NCI-H128 (cell line): ENCODE measurements around the gene MATN3.

ENCODE experiments used
- DNase-seq: peaks from one replicate; lab custom pipeline; 2025; ENCODE audit not compliant: unreplicated experiment; lab: John Stamatoyannopoulos, UW

The MATN3 gene

DNA sequence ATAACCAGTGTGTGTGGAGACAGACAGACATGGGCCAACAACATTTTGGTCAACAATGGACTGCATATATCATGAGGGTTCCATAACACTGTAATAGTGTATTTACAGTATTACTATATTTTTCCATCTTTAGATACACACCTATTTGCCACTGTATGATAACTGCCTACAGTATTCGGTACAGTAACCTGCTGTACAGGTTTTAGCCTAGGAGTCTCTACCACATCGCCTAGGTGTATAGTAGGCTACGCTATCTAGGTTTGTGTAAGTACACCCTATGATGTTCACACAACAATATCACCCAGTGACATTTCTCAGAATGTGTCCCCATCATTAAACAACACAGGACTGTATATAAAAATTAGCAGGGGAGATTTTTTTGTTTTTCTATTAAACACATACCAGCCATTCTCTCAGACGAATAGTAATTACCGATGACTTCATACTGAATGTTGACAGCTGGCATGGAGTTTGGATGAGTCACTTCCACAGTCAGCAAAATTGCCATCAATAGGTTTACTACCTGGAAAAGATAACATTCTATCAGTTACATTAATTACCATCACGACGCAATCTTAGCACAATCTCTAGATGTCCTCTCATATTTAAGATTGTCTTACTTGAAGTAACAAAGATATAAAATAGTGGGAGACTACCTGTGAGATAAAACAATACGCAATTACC, 28.2 kb upstream of the MATN3 start:
- DNase-seq, result no peak

DNA sequence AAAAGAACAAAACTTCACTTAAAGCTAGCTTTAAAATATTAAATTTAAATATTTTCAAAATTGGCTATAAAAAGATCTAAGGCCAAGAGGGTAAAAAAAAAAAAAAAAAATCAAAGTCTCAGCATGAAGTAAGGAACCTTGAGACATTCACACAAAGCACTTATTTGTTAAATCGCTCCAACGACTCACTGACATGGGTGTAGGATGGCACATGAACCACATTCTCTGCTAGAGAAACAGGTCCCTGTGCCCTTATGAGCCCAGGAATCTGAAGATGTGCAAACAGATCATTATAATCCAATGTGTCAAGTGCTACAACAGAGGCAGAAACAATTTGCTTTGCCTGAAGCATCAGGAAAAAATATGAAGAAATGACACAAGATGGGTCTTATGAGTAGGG, 25.2 kb upstream of the MATN3 start:
- DNase-seq, result no peak

DNA sequence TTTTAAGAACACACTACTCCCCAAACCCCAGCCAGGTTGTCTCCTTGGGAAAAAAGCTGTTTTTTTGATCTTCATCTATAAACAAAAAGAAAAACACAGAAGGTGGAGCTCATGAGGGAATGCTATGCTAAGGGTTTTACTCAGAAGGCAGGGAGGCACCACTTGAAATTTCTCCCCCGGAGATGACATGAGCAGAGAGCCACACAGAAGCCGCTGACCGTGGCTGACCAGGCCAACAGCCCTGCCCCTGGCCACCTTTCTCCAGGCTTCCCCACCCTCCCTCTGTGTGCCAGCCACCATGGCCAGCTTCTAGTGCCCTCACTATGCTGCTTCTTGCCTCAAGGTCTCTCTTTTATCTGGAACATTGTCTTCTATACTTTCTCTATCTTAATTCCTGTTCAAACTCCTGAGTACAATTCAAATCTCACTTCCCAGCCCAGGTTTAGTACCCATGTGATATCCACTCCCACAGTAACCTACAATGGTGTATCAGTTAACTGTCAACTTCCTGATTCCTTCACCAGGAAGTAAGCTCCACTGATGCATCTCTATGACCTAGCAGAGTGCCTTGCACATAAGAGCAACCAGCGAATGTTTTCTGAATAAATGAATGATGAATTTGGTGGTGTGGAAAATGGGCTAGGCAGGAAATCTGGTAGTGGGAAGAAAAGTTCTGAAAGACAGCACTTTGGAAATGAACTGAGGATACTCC, 23.6 kb upstream of the MATN3 start:
- no peak for DNase-seq

DNA sequence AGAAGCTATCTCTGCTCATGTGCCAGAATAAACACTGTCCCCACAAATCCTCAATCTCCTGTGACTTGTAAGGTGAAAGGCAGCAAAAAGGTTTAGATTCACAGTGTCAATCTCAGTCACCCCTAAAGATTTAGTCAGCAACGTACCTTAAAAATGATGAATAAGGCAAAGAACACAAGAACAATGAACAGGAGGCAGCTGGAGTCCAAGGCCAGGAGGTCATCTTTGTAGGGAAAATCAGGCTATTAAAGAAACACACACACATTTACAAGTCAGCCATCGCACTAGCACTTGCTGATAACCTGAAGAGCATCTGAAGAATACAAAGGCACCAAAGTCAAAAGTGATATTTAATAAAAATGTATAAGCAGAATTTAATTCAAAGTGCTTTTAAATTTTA, 22.4 kb upstream of the MATN3 start:
- DNase-seq, result no peak

DNA sequence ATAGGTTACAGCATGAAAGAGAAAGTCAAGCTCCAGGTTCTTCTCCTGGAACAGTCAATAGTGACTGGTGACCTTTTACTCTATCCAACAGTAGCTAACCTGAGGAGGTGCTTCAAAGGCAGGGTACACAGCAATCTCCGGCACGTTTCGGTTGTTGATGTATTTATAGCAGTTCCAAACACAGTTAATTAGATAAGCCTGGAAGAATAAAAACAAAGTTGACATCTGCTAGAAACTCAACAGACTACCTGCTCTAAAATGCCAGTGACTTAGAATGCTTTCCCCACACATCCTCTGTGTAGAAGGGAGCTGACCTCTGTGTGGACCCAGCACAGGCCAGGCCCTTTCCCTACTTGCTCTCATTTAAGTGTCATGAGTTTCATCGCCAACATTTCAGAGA, 21.8 kb upstream of the MATN3 start:
- DNase-seq, result no peak

DNA sequence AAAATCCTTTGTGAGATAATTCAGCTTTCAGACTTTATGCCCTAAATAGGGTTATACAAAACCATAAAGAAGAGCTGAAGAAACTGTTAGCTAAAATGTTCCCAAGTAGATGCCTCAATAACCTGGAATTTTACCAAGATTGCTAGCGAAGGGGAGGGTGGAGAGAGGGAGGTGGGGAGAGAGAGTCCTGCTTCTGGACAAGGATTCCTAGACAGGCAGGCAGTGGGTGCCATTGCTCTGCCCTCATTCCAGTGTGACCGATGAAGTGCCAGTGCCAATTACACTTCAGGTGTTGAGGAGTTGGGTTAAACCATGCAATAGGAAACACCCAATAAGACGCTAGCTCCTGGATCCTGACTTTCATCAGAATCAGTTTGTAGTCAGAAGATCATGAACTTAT, 20.9 kb upstream of the MATN3 start:
- DNase-seq, result no peak

DNA sequence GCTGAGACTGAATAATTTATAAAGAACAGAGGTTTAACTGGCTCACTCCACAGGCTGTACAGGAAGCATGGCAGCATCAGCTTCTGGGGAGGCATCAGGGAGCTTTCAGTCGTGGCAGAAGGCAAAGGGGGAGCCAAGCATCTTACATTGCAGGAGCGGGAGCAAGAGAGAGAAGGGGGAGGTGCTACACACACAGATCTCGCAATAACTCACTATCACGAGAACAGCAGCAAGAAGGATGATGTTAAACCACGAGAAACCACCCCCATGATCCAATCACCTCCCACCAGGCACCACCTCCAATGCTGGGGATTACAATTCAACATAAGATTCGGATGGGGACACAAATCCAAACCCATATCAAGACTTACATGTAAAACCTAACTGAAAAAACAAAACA, 17.8 kb upstream of the MATN3 start:
- DNase-seq, result no peak

DNA sequence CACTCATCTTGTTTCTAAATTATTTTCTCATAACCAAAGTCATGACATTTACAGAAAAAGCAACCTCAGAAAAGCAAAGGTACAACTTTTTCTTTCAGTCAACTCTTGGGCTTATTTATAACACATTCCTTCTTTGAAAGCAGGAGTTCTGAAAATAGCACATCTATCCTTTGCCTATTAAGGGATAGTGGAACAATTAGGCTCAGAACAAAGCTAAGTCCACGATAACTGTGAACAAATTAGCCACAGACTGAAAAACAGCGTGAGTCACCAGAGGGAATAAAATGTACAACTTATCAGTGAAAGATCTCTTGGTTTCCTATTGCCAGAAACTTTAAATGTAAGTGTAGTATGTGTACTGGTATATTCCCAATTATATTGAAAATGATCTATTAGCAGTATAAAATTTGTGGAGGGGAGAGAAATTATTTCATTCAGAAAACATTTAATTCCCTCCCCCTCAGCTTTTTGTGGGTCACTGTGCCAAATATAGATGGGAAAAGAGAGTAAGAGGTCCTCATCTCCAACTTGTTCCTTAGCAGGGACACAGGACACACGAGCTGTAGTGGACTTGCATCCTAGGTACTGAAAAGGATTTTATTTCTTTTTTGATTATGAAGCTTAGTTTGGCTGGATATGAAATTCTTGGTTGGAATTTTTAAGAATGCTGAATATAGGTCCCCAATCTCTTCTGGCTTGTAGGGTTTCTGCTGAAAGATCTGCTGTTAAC, 15.4 kb upstream of the MATN3 start:
- no peak for DNase-seq

DNA sequence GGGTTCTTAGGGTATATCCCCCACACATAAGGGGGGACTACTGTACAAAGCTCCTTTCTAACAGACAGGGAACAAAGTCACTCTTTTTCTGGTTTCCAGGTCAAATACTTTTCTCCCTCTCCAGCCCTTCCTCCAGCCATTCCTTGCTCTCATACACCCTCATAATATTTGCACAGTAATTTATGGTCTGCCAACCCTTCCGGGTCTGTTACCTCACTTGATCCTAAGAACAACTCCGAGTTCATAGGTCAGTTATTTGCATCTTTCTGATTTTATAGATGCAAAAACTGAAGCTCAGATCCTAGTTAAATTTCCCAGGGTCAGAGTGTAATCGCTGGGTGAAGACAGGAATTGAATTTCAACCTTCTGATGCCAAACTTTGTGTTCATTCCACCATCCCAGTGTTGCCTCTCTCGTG, 14.8 kb upstream of the MATN3 start:
- DNase-seq, result no peak

DNA sequence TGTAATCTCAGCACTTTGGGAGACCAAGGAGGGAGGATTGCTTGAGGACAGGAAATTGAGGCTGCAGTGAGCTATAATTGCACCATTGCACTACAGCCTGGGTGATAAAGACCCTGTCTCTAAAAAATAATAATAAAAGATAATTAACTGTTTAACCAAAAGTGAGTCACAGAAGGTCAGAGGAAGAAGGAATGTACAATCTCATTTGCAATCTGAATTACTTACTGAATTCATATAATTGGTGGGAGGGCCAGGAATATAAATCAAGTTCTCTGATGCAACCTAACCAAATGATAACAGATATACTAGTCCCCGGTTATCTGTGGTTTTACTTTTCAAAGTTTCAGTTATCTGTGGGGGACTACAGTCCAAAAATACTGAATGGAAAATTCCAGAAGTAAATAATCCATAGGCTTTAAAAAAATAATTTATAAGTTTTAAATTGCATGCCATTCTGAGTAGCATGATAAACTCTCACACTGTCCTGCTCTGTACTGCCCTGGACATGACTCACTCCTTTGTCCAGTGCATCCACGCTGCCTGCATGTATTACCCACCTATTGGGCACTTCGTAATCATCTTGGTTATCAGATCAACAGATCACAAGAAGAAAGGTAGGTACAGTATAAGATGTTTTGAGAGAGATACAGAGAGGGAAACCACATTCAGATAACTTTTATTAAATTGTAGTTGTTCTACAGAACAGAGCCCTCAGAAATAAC, 12.8 kb upstream of the MATN3 start:
- no peak for DNase-seq

DNA sequence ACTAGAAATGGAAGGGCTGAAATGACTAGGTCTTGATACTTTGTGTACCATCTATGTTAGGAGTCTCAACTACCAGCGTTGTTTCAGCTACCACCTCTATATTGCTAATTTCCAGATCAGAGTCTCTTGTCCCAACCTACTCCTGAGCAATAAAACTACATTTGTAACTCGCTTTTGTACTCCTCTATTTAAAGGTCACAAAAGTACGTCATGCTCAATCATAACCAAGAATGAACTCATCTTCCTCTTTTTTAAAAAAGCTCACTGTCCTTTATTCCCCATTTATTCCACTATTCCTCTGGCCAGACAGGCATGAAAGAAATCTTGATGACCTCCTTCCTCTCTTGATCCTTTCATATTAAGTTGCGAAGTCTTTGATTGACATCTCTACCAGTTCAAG, 11.2 kb upstream of the MATN3 start:
- no peak for DNase-seq

DNA sequence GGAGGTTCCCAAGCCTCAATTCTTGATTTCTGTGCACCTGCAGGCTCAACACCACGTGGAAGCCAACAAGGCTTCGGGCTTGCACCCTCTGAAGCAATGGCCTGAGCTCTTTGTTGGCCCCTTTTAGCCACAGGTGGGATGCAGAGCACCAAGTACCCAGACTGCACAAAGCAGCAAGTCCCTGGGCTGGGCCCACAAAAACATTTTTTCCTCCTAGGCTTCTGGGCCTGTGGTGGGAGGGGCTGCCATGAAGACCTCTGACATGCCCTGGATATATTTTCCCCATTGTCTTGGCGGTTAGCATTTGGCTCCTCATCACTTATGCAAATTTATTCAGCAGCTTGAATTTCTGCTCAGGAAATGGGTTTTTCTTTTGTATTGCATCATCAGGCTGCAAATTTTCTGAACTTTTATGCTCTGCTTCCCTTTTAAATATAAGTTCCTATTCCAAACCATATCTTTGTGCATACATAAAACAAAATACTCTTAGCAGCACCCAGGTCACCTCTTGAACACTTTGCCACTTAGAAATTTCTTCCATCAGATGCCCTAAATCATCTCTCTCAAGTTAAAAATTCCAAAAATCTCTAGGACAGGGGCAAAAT, 9.0 kb upstream of the MATN3 start:
- no peak for DNase-seq

DNA sequence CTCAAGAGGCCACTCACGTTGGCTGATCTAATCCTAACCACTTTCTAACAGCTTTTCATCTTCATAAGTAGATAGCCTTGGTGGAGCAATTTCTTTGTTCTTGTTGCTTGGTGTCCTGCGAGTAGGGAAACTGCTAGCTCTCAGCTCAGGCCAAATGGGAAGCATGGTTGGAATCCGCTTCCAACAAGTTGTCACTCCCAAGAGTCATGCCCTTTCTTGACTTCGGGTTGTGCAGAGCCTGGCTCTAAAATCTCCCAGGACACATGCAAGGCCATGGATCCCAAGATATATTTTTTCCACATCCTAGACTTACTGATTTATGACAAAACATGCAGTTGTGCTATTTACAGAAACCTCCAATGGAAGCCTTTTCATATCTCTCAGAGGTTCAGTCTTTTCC, 7.3 kb upstream of the MATN3 start:
- no peak for DNase-seq

DNA sequence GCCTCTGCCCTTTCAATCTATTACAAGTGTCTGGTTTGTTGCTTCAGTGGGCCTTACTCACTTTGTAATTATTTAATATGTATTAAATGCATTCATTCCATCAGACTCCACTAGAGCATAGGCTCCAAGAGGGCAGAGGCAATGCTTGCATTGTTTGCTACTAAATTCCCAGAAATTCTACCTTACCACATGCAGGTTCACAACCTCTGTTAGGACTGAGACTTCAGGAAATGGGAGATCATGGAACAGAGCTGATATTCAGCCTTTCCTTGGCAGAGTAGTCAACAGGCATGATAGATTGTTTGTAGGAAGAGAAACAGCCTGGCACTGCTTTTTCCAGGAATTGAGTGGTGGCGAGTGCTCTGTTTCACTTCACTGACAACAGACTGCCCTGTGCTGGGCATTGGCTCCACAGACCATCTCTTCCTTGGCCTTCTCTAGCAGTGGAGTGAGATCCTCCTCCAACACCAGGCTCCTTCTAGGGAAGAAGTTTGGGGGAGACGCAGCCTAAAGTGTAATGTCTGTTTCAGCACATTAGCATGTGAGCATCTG, 6.2 kb upstream of the MATN3 start:
- no peak for DNase-seq

DNA sequence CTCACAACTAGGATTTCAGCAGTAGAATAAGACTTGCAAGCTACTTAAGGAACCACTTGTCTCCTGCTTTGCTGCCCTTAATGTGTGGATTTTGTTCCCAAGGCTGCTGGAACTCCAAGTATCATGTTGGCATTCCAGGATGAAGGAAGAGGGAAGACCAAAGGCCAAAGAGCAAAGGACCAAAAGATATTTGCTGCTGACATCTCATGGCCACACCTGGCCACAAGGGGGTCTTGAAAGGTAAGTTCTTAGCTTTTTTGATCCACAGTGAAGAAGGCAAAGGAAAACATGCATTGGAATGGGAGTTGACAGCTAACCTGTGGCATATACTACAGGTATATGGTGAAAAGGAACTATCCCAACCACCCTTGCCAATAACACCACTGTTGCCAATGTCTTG, 3.9 kb upstream of the MATN3 start:
- no peak for DNase-seq

DNA sequence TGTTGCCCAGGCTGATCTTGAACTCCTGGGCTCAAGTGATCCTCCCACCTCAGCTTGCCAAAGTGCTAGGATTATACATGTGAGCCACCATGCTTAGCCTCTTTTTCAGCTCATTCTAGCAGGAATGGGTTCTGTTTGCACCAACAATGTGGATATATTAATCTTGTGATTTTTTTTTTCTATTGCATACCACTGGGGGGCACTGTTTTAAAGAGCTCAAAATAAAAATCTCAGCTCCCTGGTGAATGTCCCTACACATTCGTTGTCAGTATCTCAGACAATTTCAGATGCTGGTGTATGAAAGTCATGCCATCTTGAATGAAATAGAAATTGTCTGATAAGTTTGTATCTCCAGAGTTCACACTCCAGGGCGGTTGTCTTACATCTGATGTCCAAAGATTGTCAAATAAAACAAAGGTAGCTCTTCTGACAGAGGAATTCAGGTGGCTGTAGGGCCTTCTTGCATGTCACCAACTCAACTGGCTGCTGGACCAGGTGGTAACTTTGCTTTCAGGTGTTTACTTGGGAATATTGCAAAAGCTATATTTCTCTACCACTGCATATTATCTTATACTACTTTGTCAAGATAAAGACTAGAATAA, 3.1 kb upstream of the MATN3 start:
- DNase-seq, result peak; percentile 32

DNA sequence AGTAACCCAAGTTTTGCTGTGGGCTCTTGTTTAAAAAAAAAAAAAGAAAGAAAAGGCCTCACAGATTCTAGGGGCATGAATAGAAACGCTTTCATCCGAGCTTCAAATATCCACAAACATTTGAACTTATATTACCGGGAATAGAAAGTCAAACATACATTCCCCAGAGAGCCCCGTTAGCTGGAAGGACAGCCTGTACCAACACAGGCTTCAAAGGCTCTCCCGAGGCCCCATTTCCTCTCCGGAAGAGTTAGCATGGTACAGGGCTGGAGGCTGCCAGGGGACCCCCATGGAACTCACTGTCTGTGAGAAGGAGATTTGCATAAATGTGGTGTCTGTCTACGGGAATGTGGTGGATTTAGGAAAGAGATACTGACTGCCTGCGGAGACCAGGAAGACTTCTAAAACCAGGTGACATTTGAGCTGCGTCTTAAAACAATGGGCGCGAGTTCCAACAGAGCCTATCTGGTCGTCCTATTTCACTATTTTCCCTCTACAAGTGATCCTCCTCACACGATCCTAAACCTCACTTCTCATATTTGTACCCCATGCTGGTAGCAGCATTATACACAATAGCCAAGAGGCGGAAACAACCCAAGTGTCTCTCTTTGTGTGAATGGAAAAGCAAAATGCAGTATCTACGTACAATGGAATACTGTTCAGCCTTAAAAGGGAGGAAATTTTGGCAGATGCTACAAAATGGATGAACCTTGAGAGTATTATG, 820 bp upstream of the MATN3 start:
- DNase-seq, result no peak

DNA sequence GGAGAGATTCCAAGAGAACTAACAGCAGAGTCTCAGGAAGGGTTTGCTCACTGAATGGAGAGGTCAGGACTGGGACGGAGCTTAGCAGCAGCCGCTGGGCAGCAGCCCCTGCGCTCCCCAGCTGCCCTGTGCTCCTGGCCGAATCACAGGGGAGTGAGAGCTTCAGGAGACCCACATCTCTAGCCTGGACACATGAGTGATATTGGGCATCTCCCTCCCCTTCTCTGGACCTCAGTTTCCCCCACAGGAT, 511 bp downstream of the MATN3 start:
- DNase-seq, result no peak

DNA sequence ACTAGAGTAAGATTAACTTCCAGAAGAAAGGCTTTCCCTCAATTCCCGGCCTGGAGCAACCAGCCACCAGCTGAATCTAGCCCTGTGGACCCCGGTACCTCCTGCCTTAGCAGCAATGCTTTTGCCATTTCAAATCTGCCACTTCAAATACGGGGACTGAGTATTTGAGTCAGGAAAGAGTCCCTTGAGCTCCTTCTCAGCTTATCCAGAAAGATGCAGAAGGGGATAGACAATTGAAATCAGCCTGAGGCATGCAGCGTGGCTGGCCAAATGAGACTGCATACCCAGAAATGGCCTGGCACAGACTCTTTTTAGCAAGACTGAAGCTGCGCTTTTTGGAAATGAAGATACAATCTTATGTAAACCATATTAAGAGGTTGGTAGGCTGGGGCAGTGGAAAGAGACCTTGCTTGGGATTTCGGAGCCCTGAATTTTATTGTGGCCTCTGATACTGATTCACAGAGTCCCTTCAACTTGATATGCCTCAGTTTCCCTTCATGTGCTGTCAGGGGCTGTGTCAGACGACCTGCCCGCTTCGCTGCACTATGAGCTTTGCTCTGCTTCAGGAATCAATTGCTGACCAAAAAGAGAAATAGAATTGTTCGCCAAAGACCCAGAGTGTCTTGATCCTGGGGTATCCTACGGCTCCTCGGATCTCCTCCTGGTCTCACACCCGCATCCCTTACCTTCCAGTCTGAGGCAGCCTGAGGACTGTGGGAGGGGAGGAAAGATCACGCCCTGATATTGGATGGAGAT, 1.0 kb downstream of the MATN3 start:
- DNase-seq, result no peak
